ENCODE results near the gene UBE2H.

GRCh38 chr7:129832701-129833227, 120.0 kb downstream of the UBE2H start:
- TF ChIP-seq, protein P1, sequence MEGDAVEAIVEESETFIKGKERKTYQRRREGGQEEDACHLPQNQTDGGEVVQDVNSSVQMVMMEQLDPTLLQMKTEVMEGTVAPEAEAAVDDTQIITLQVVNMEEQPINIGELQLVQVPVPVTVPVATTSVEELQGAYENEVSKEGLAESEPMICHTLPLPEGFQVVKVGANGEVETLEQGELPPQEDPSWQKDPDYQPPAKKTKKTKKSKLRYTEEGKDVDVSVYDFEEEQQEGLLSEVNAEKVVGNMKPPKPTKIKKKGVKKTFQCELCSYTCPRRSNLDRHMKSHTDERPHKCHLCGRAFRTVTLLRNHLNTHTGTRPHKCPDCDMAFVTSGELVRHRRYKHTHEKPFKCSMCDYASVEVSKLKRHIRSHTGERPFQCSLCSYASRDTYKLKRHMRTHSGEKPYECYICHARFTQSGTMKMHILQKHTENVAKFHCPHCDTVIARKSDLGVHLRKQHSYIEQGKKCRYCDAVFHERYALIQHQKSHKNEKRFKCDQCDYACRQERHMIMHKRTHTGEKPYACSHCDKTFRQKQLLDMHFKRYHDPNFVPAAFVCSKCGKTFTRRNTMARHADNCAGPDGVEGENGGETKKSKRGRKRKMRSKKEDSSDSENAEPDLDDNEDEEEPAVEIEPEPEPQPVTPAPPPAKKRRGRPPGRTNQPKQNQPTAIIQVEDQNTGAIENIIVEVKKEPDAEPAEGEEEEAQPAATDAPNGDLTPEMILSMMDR (IDR thresholded peaks at IDR 0.05; ENCODE audit: low read depth, low read length), result no peak
- TF ChIP-seq EZH2phosphoT487 (IDR thresholded peaks at IDR 0.05; ENCODE audit: low read depth), result no peak
